Measurements from ENCODE around the gene NT5DC4.

NT5DC4 gene

GRCh38 chr2:112688086-112688880 is 32.5 kb upstream of the NT5DC4 start:
- H3K4me2 ChIP-seq (ENCODE audit: low read length) = no peak overlapping the region
- H3K9me3 ChIP-seq (ENCODE audit: low read length) = no peaks in the 10 kb centered on the region
- H3F3A ChIP-seq (ENCODE audit: insufficient read depth, low read length) = no peaks in the 10 kb centered on the region
- H3K4me1 ChIP-seq (ENCODE audit: insufficient read depth, low read length, severe bottlenecking) = no peaks in the 10 kb centered on the region
- TF ChIP-seq CTCF (IDR thresholded peaks at IDR 0.05; ENCODE audit: low read length) (no peak), EZH2 (IDR thresholded peaks at IDR 0.05; ENCODE audit: borderline replicate concordance, low read length) (no peak)
- no peak overlapping the region for H3K4me3 ChIP-seq (ENCODE audit: low read depth, low read length, poor library complexity, severe bottlenecking)
- no peaks in the 10 kb centered on the region for H3K36me3 ChIP-seq (ENCODE audit: insufficient read depth, low read length)
- H3K79me2 ChIP-seq (ENCODE audit: insufficient read depth, low read length) = no peaks in the 10 kb centered on the region
- no peaks in the 10 kb centered on the region for H4K20me1 ChIP-seq (ENCODE audit: insufficient read depth, low read length)
- no peak overlapping the region for H3K27ac ChIP-seq (ENCODE audit: low read depth, low read length, poor library complexity, severe bottlenecking)
- no peaks in the 10 kb centered on the region for H3K27me3 ChIP-seq (ENCODE audit: insufficient read depth, low read length)
- H2AFZ ChIP-seq (ENCODE audit: low read length) = no peak overlapping the region
- H3K9me2 ChIP-seq (ENCODE audit: low read depth, low read length) = no peaks in the 10 kb centered on the region
- no peak overlapping the region for H3K9ac ChIP-seq (ENCODE audit: low read length)

- H3K9ac ChIP-seq (ENCODE audit: low read length) = no peak overlapping the region
- no peaks in the 10 kb centered on the region for H3K4me1 ChIP-seq (ENCODE audit: insufficient read depth, low read length, severe bottlenecking)
- H3K36me3 ChIP-seq (ENCODE audit: insufficient read depth, low read length) = no peaks in the 10 kb centered on the region
- no peak overlapping the region for H3K27ac ChIP-seq (ENCODE audit: low read depth, low read length, poor library complexity, severe bottlenecking)
- H3K9me2 ChIP-seq (ENCODE audit: low read depth, low read length) = no peaks in the 10 kb centered on the region
- no peaks in the 10 kb centered on the region for H3K79me2 ChIP-seq (ENCODE audit: insufficient read depth, low read length)
- no peak overlapping the region for H2AFZ ChIP-seq (ENCODE audit: low read length)
- H3K27me3 ChIP-seq (ENCODE audit: insufficient read depth, low read length) = no peaks in the 10 kb centered on the region
- H3K4me3 ChIP-seq (ENCODE audit: low read depth, low read length, poor library complexity, severe bottlenecking) = no peak overlapping the region
- no peaks in the 10 kb centered on the region for H3F3A ChIP-seq (ENCODE audit: insufficient read depth, low read length)
- no peaks in the 10 kb centered on the region for H4K20me1 ChIP-seq (ENCODE audit: insufficient read depth, low read length)
- peak; percentile 69 for TF ChIP-seq CTCF (IDR thresholded peaks at IDR 0.05; ENCODE audit: low read length)
- TF ChIP-seq EZH2 (IDR thresholded peaks at IDR 0.05; ENCODE audit: borderline replicate concordance, low read length) = no peak
- H3K4me2 ChIP-seq (ENCODE audit: low read length) = peak overlapping the region; percentile 5; the same call in 1 of the 2 replicates
- no peaks in the 10 kb centered on the region for H3K9me3 ChIP-seq (ENCODE audit: low read length)
Measured at GRCh38 chr2:112690853-112691401, 29.9 kb upstream of the NT5DC4 start.

- Histone ChIP-seq H3K9me3 (ENCODE audit: low read length) (no peaks in the 10 kb centered on the region), H3K27ac (ENCODE audit: low read depth, low read length, poor library complexity, severe bottlenecking) (no peak overlapping the region), H3K36me3 (ENCODE audit: insufficient read depth, low read length) (no peaks in the 10 kb centered on the region), H3K27me3 (ENCODE audit: insufficient read depth, low read length) (no peaks in the 10 kb centered on the region), H3K79me2 (ENCODE audit: insufficient read depth, low read length) (no peaks in the 10 kb centered on the region), H3K9me2 (ENCODE audit: low read depth, low read length) (no peaks in the 10 kb centered on the region), H4K20me1 (ENCODE audit: insufficient read depth, low read length) (no peaks in the 10 kb centered on the region), H3K4me2 (ENCODE audit: low read length) (no peak overlapping the region), H3K4me1 (ENCODE audit: insufficient read depth, low read length, severe bottlenecking) (no peaks in the 10 kb centered on the region), H3K4me3 (ENCODE audit: low read depth, low read length, poor library complexity, severe bottlenecking) (no peak overlapping the region), H3F3A (ENCODE audit: insufficient read depth, low read length) (no peaks in the 10 kb centered on the region), H2AFZ (ENCODE audit: low read length) (no peak overlapping the region), H3K9ac (ENCODE audit: low read length) (no peak overlapping the region)
- TF ChIP-seq CTCF (IDR thresholded peaks at IDR 0.05; ENCODE audit: low read length) (no peak), EZH2 (IDR thresholded peaks at IDR 0.05; ENCODE audit: borderline replicate concordance, low read length) (no peak)
Measured at GRCh38 chr2:112691881-112692281, 28.9 kb upstream of the NT5DC4 start.

Measured in OCI-LY1 (cell line).